A673 (cell line): ENCODE results near the gene MOBP.

ENCODE experiments used
- CTCF ChIP-seq: fragments of 300-800, 200-600 bp; sonication (generic); conservative IDR thresholded peaks from 2 replicates; pipeline ENCODE4 v1.5.1; 2017; ENCODE audit warnings: low read depth, mild to moderate bottlenecking, antibody characterized with exemption, low read length, moderate library complexity, mixed read lengths
- EZH2 ChIP-seq: fragments of 200-600 bp; sonication (generic); IDR thresholded peaks from 2 replicates; pipeline ENCODE4 v1.6.1; 2017; ENCODE audit warnings: borderline replicate concordance, low read depth, mild to moderate bottlenecking, mixed read lengths, antibody characterized with exemption, low read length; ENCODE audit not compliant: poor library complexity, severe bottlenecking

GRCh38 chr3:39428745-39429201, 38.7 kb upstream of the MOBP start:
- no peak for TF ChIP-seq CTCF
- TF ChIP-seq EZH2: no peak
